Lower lobe of right lung (tissue), 2 donors: ENCODE data around the gene CEP350. TPM values are rescaled to one million over a fixed set of nuclear protein-coding genes. Genes with fewer than 3 reads are reported as not detected.

Experiments used
- ATAC-seq, 2 donors: fragments of 200-7000 bp; cut with Tn5 transposase; one replicate each; pipeline ENCODE4 v1.9.1; 2020 to 2022; ENCODE audit warnings: mild to moderate bottlenecking in 2 of 2, moderate library complexity in 2 of 2
- DNase-seq: peaks from one replicate; pipeline ENCODE4 v3.0.0-alpha.2; 2020
- H3K27ac ChIP-seq: fragments of 200-600 bp; one replicate; pipeline ENCODE4 v1.8.0; 2022
- H3K27me3 ChIP-seq: fragments of 200-600 bp; one replicate; pipeline ENCODE4 v1.8.0; 2022; ENCODE audit warnings: low read depth
- H3K36me3 ChIP-seq: fragments of 200-600 bp; one replicate; pipeline ENCODE4 v1.8.0; 2022; ENCODE audit warnings: mild to moderate bottlenecking
- H3K4me1 ChIP-seq: fragments of 200-600 bp; one replicate; pipeline ENCODE4 v1.8.0; 2022
- H3K4me3 ChIP-seq: fragments of 200-600 bp; one replicate; pipeline ENCODE4 v1.8.0; 2022; ENCODE audit warnings: mild to moderate bottlenecking
- H3K9me3 ChIP-seq: fragments of 200-600 bp; one replicate; pipeline ENCODE4 v1.8.0; 2022
- CTCF ChIP-seq: fragments of 200-600 bp; IDR thresholded peaks from one replicate; pipeline ENCODE4 v1.8.0; 2022; ENCODE audit warnings: antibody characterized with exemption, mild to moderate bottlenecking
- intact Hi-C: fragments of 100-400 bp; cut with DNase I; formaldehyde crosslinking; loops from one replicate; pipeline ENCODE4 v1.11.0; 2022
- total RNA-seq: library from RNA; stranded (reverse); fragmentation: NEBNext Ultra II Directional; extraction: Animal tissue kit (Norgen Biotek cat#: 25700); gene quantifications from one replicate; pipeline ENCODE4 v1.2.1, GENCODE V29; 2021
- donor health status: DM: no; HTN: yes; CAD: no; lungs with severe emphysema.

CEP350 gene
- total RNA-seq, 1 donor from 2014 or later, result 53.2 TPM

GRCh38 chr1:180033390-180033789, 78.8 kb downstream of the CEP350 start:
- intact Hi-C loops, result no loop called here
- no peak for DNase-seq
- Histone ChIP-seq H3K9me3 (no peaks in the 10 kb centered on the region), H3K27ac (no peak overlapping the region), H3K36me3 (peaks cover 68% of the 10 kb centered on the region), H3K4me3 (no peak overlapping the region), H3K4me1 (no peaks in the 10 kb centered on the region), H3K27me3 (no peaks in the 10 kb centered on the region)
- TF ChIP-seq CTCF, result no peak
- no peak for ATAC-seq

- ATAC-seq (no peak), DNase-seq (no peak)
- no peak for TF ChIP-seq CTCF
- H3K4me1 ChIP-seq, result no peaks in the 10 kb centered on the region
- intact Hi-C loops, result no loop called here
- no peak overlapping the region for H3K4me3 ChIP-seq
- H3K27me3 ChIP-seq, result no peaks in the 10 kb centered on the region
- H3K36me3 ChIP-seq, result peaks cover 75% of the 10 kb centered on the region
- no peak overlapping the region for H3K27ac ChIP-seq
- no peaks in the 10 kb centered on the region for H3K9me3 ChIP-seq
Measured at GRCh38 chr1:180040034-180040433, 85.4 kb downstream of the CEP350 start.

- peaks cover 75% of the 10 kb centered on the region for H3K36me3 ChIP-seq
- DNase-seq (no peak), ATAC-seq (no peak)
- intact Hi-C loops, result no loop called here
- no peak overlapping the region for H3K27ac ChIP-seq
- H3K4me1 ChIP-seq, result no peaks in the 10 kb centered on the region
- no peaks in the 10 kb centered on the region for H3K9me3 ChIP-seq
- H3K4me3 ChIP-seq, result no peak overlapping the region
- no peaks in the 10 kb centered on the region for H3K27me3 ChIP-seq
- no peak for TF ChIP-seq CTCF
Measured at GRCh38 chr1:180041582-180041981, 87.0 kb downstream of the CEP350 start.

GRCh38 chr1:180042988-180043622, 88.5 kb downstream of the CEP350 start:
- Histone ChIP-seq H3K27ac (no peak overlapping the region), H3K4me1 (no peaks in the 10 kb centered on the region), H3K4me3 (no peak overlapping the region), H3K27me3 (no peaks in the 10 kb centered on the region), H3K9me3 (no peaks in the 10 kb centered on the region), H3K36me3 (peaks cover 76% of the 10 kb centered on the region)
- DNase-seq (no peak), ATAC-seq (no peak)
- TF ChIP-seq CTCF, result no peak
- intact Hi-C loops, result no loop called here

GRCh38 chr1:180043785-180044184, 89.2 kb downstream of the CEP350 start:
- no peaks in the 10 kb centered on the region for H3K27me3 ChIP-seq
- no peaks in the 10 kb centered on the region for H3K4me1 ChIP-seq
- peaks cover 83% of the 10 kb centered on the region for H3K36me3 ChIP-seq
- ATAC-seq (no peak), DNase-seq (no peak)
- intact Hi-C loops, result no loop called here
- H3K4me3 ChIP-seq, result no peak overlapping the region
- H3K9me3 ChIP-seq, result no peaks in the 10 kb centered on the region
- no peak for TF ChIP-seq CTCF
- H3K27ac ChIP-seq, result no peak overlapping the region
